Breast epithelium (tissue), 3 donors: ENCODE data around the gene C2orf74.

ENCODE experiments used
- CTCF ChIP-seq, 3 donors: fragments of 450-650 bp; IDR thresholded peaks; one replicate each; pipeline ENCODE4 v1.5.1; 2016 to 2017; ENCODE audit warnings: antibody characterized with exemption in 3 of 3, mild to moderate bottlenecking in 3 of 3, moderate library complexity in 3 of 3
- POLR2A ChIP-seq: fragments of 450-650 bp; IDR thresholded peaks from one replicate; pipeline ENCODE4 v1.6.1; 2016; ENCODE audit warnings: antibody characterized with exemption, mild to moderate bottlenecking, moderate library complexity
- POLR2AphosphoS5 ChIP-seq, 3 donors: sonication (generic); formaldehyde crosslinking; IDR thresholded peaks; one replicate each; pipeline ENCODE4 v1.6.1; 2017; ENCODE audit warnings: antibody characterized with exemption in 3 of 3

DNA sequence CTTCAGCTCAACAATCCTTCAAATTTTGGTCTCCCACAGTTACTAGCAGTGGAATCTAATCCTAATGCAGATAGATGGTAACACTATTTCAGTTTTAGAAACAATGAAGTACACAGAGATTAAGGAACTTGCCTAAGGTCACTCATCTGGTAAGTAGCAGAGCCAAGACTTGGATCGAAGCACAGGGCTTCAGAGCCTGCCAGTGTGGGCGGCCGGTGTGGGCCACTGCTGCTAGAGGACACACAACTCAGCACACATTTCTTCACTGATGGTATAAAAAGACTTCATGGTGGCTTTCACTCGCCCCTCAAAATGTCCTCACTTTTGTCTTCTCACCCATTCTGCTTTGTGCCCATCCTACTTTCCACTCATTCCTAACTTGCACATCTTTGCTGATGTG, 11.1 kb downstream of the C2orf74 start:
- no peak for TF ChIP-seq CTCF (IDR thresholded peaks at IDR 0.05)
- TF ChIP-seq POLR2A = no peak
- TF ChIP-seq POLR2AphosphoS5 (IDR thresholded peaks at IDR 0.05) = no peak
